Stimulated activated CD4-positive, alpha-beta T cell treated with anti-CD3 and anti-CD28 coated beads, Interleukin-12 subunit alpha, Interleukin-12 subunit beta, amount 100 ng/mL, for 4 hours (primary cell): Measurements from ENCODE around the gene XRN2.

Experiments
- DNase-seq: peaks from one replicate; pipeline ENCODE4 v3.0.0-alpha.2; 2020

The XRN2 gene, protein sequence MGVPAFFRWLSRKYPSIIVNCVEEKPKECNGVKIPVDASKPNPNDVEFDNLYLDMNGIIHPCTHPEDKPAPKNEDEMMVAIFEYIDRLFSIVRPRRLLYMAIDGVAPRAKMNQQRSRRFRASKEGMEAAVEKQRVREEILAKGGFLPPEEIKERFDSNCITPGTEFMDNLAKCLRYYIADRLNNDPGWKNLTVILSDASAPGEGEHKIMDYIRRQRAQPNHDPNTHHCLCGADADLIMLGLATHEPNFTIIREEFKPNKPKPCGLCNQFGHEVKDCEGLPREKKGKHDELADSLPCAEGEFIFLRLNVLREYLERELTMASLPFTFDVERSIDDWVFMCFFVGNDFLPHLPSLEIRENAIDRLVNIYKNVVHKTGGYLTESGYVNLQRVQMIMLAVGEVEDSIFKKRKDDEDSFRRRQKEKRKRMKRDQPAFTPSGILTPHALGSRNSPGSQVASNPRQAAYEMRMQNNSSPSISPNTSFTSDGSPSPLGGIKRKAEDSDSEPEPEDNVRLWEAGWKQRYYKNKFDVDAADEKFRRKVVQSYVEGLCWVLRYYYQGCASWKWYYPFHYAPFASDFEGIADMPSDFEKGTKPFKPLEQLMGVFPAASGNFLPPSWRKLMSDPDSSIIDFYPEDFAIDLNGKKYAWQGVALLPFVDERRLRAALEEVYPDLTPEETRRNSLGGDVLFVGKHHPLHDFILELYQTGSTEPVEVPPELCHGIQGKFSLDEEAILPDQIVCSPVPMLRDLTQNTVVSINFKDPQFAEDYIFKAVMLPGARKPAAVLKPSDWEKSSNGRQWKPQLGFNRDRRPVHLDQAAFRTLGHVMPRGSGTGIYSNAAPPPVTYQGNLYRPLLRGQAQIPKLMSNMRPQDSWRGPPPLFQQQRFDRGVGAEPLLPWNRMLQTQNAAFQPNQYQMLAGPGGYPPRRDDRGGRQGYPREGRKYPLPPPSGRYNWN

DNA sequence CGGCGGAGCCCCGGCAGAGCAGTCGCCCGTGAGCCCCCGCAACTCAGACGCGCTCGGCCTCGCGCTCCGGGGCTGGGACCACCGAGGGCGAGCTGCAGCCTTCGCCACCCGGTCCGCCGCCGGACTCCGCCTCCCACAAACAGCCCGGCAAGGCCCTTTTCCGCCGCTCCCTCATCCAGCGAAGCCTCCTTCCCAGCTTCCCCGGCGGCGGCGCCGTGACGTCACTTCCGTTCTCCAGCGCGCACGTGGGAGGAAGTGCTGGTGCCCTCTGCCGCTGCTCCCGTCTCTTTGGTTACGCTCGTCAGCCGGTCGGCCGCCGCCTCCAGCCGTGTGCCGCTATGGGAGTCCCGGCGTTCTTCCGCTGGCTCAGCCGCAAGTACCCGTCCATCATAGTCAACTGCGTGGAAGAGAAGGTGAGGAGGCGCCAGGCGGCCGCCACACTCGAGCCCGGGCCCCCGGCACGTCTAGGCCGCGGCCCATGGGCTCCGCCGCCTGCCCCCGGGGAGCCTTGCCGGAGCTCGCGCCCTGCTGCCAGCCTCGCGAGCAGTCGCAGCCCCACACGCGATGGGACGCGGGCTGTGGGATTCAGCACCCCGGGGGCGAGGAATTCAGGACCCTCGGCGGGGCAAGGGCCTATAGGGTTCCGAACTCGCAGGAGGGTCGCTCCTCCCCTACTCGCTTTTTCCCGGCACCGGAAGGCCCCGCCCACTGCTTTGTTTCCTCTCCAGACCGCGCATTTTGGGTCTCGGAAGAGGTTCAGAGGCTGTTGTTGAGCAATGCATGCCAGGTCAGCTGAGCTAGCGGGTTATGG, at the start of gene XRN2:
XRN2 (plus strand) TSS at position 271 of the 811 bp plus-strand sequence; CDS start at position 339, 68 bp downstream.
- peak; percentile 97 for DNase-seq

- DNase-seq: no peak
Measured at GRCh38 chr20:21257192-21257591, 45.9 kb upstream of the XRN2 start.

- DNase-seq: no peak
Measured at GRCh38 chr20:21258411-21258810, 44.7 kb upstream of the XRN2 start.

GRCh38 chr20:21259346-21259745, 43.8 kb upstream of the XRN2 start:
- DNase-seq: no peak

DNA sequence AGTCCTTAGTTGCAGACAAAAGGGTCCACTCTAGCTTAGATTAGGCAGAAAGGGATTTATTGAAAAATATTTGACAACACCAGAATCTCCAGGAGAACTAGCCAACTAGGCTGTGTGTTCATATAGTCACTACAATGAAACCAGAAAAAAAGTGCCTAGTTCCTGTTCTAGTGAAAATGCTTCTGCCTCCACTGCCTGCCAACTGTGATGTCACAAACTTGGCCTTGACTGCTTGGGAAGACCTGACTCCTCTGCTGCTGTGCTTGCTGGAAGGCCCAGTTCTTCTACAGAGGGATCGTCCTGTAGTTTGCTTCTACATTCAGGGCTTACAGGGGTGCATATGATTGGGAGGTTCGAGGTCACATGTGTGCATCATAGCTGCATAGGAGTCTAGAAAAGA, 40.3 kb upstream of the XRN2 start:
- DNase-seq: no peak

GRCh38 chr20:21265261-21266190, 37.6 kb upstream of the XRN2 start:
- no peak for DNase-seq

- DNase-seq: no peak
Measured at GRCh38 chr20:21266191-21266536, 37.0 kb upstream of the XRN2 start.

- DNase-seq: no peak
Measured at GRCh38 chr20:21269772-21270171, 33.4 kb upstream of the XRN2 start.

DNA sequence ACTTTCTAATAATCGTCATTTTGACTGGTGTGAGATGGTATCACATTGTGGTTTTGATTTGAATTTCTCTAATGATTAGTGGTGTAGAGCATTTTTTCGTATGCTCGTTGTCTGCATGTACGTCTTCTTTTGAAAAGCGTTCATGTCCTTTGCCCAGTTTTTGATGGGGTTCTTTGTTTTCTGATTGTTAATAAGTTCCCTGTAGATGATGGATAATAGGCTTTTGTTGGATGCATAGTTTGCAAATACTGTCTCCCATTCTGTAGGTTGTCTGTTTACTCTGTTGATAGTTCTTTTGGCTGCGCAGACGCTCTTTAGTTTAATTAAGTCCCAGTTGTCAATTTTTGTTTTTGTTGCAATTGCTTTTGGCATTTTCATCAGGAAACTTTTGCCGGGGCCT, 32.3 kb upstream of the XRN2 start:
- DNase-seq: no peak

GRCh38 chr20:21272279-21272678, 30.9 kb upstream of the XRN2 start:
- no peak for DNase-seq

DNA sequence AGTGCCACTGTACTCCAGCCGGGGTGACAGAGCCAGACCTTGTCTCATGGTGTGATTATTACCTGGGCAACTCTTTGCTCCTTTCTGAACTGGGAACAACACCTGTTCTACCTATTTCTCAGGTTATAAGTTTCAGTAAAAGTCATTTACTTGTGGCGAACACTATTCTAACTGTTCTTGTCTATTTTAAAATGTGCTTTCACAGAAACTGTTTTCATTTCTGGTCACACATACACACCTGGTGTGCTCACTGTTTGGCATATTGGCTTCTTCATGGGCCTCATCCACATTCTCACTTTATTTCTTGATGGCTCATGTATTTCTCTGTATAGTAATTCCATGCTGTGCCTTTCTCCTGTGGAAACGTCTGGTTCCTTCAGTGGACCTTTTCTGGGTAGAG, 30.5 kb upstream of the XRN2 start:
- DNase-seq: no peak

- DNase-seq: no peak
Measured at GRCh38 chr20:21273755-21274386, 29.3 kb upstream of the XRN2 start.

GRCh38 chr20:21278829-21279228, 24.3 kb upstream of the XRN2 start:
- no peak for DNase-seq

DNA sequence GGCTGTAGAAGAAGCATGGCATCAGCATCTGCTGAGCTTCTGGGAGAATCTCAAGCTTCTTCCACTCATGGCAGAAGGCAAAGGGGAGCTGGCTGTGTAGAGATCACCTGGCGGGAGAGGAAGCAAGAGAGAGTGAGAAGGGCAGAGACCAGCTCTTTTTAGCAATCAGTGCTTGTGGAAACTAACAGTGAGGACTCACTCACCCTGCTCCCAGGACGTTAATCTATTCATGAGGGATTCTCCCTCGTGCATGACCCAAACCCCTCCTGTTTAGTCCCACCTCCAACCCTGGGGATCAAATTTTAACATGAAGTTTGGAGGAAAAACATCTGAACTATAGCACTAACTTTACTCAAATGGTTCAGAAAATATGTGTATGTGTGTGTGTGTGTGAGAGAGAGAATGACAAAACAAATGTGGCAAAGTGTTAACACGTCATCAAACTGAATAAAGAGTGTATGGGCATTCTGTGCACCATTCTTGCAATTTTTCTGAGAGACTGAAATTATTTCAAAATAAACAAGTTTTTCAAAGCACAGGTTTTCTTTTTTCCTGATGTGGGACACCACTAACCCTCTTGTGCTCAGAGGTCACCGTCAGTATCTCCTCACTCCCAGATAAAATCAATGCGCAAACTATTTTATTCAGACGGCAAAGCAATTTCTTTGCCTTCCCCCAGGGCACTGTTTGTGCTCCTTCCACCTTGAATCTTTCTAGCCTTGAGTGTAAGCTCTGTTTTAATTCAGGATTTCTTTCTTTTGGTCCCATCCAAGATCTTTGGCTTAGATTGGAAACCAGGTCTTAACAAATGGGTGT, 23.2 kb upstream of the XRN2 start:
- DNase-seq: no peak

DNA sequence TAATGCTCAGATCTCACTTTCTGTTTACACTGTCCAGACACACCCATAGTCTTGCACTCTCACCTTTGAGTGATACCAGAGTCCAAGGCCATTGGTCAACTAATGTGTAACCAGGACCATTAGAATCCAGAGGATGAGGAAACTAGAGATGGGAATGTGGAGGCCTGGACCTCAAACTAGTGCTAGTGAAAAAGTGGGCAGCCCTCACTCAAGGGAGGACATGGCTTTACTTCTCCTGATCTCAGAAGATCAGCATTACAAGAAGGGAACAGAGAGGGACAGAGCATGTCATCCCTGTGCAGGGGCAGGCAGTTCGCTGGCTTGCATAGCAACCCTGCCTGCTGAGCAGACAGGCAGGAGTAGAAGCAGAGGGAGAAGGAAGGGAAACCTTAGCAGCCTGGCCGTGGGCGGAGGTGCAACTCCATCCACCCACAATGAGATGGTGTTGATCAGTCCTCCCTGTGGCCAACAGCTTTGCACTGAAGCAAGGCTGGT, 22.6 kb upstream of the XRN2 start:
- DNase-seq: no peak

DNA sequence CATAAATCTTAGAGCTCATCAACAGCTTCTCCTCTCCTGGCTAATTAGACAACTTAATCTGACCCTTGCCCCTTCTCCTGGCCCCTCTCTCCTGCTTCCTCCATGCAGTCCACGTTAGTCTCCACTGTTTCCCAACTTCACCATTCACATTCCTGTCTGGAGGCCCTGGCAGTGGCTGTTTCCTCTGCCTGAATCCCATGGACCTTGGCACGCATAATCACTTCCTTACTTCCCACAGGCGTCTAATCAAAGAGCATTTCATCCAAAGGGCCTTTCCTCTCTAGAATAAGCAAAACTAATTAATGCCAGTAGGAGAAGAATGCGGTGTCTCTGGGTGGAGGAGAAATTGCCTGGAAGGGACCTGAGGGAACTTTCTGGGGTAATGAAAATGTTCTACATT, 16.4 kb upstream of the XRN2 start:
- DNase-seq: no peak

DNA sequence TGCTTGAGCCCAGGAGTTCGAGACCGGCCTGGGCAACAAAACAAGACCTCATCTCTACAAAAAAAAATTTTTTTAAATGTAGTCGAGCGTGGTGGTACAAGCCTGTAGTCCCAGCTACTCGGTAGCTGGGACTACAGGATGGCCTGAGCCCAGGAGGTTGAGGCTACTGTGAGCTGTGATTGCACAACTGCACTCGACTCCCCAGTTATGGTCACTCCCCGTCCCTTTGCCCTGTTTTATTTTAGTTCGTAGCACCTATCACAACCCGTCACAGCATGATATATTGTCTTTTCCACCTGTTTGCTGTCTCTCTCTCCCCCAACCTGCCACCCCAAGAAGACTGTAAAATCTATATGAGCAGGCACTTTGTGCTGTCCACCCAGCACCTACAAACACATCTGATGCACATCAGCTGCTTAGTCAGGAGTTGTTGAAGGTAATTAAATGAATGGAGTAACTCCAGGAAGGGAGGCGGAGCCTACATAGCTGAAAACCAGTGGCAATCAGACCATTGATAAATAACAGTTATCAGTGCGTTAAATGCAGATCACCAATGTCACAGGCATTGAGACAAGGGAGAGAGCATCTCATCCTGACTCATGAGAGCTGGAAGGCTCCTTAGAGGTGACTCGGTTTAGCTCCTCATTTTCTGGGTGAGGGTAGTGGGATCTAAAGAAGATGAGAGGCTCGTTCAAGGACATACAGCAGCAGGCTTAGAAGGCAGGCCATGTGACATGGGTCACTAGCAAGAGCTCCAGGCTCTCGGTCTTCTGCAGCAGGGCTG, 14.4 kb upstream of the XRN2 start:
- DNase-seq: no peak

DNA sequence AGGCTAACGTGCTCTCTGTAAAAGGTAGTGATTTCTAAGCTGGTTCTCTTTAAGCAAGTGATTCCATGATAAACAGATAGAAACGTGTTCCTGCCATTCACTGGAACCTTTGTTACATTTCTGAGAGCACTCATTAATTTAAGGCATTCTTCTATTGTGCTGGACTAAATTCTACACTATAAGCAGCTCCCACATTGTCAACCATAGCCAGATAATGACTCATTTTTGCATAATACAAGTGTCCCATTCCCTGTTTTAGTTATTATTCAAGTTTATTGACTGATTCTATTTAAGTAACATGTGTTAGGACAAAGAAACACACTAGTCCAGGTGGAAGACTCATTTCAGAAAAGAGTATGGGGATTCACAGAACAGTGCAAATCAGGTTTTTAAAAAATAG, 13.5 kb upstream of the XRN2 start:
- DNase-seq: no peak

- DNase-seq: no peak
Measured at GRCh38 chr20:21291026-21291425, 12.1 kb upstream of the XRN2 start.

GRCh38 chr20:21294755-21295154, 8.4 kb upstream of the XRN2 start:
- no peak for DNase-seq
